Nephron (organoid): ENCODE data around the gene CCND1.

ENCODE experiments used
- H3K27ac Mint-ChIP-seq, 3 experiments: 2 replicates each; pipeline ENCODE4 v1.8.0; 2020; ENCODE audit warnings: mixed read lengths in 3 of 3, mild to moderate bottlenecking in 2 of 3, moderate library complexity in 1 of 3
- H3K27me3 Mint-ChIP-seq: 2 replicates; pipeline ENCODE4 v1.8.0; 2021; ENCODE audit warnings: low read depth, mild to moderate bottlenecking, moderate library complexity, mixed read lengths
- H3K36me3 Mint-ChIP-seq: 2 replicates; pipeline ENCODE4 v1.8.0; 2020; ENCODE audit warnings: low read depth, mixed read lengths
- H3K4me1 Mint-ChIP-seq: 2 replicates; pipeline ENCODE4 v1.8.0; 2020; ENCODE audit warnings: mixed read lengths
- H3K4me3 Mint-ChIP-seq, 3 experiments: 2 replicates each; pipeline ENCODE4 v1.8.0; 2020; ENCODE audit warnings: mild to moderate bottlenecking in 3 of 3, mixed read lengths in 3 of 3, moderate library complexity in 2 of 3
- H3K9me3 Mint-ChIP-seq: 2 replicates; pipeline ENCODE4 v1.8.0; 2020; ENCODE audit warnings: mixed read lengths
- CTCF ChIP-seq, 3 experiments: fragments of 200-600 bp; sonication (generic); IDR thresholded peaks; one replicate each; pipeline ENCODE4 v1.5.0; 2021; ENCODE audit warnings: antibody characterized with exemption in 3 of 3; ENCODE audit not compliant: unreplicated experiment in 3 of 3

Gene CCND1

GRCh38 chr11:69647761-69648497 lies 7.0 kb downstream of the CCND1 start:
- no peak for TF ChIP-seq CTCF (IDR thresholded peaks at IDR 0.05; ENCODE audit: unreplicated experiment in 3 of 3)
- H3K4me3 Mint-ChIP-seq, result no peak overlapping the region
- H3K27me3 Mint-ChIP-seq, result peaks cover 7% of the 10 kb centered on the region
- no peaks in the 10 kb centered on the region for H3K9me3 Mint-ChIP-seq
- H3K36me3 Mint-ChIP-seq, result peaks cover 27% of the 10 kb centered on the region
- H3K27ac Mint-ChIP-seq, result no peak overlapping the region
- H3K4me1 Mint-ChIP-seq, result peaks cover 8% of the 10 kb centered on the region

GRCh38 chr11:69648679-69649575 lies 8.0 kb downstream of the CCND1 start:
- Mint-ChIP-seq H3K4me3 (no peak overlapping the region), H3K27me3 (peaks cover 3% of the 10 kb centered on the region), H3K9me3 (no peaks in the 10 kb centered on the region), H3K27ac (no peak overlapping the region), H3K4me1 (peaks cover 4% of the 10 kb centered on the region), H3K36me3 (peaks cover 30% of the 10 kb centered on the region)
- TF ChIP-seq CTCF (IDR thresholded peaks at IDR 0.05; ENCODE audit: unreplicated experiment in 3 of 3), result no peak

- Mint-ChIP-seq H3K4me1 (no peaks in the 10 kb centered on the region), H3K27ac (no peak overlapping the region), H3K9me3 (no peaks in the 10 kb centered on the region), H3K36me3 (peaks cover 27% of the 10 kb centered on the region), H3K4me3 (no peak overlapping the region), H3K27me3 (no peaks in the 10 kb centered on the region)
- no peak for TF ChIP-seq CTCF (IDR thresholded peaks at IDR 0.05; ENCODE audit: unreplicated experiment in 3 of 3)
Observed at GRCh38 chr11:69649576-69649900, 8.6 kb downstream of the CCND1 start.

GRCh38 chr11:69650081-69650831 lies 9.3 kb downstream of the CCND1 start:
- H3K36me3 Mint-ChIP-seq, result peaks cover 27% of the 10 kb centered on the region
- H3K4me1 Mint-ChIP-seq, result no peaks in the 10 kb centered on the region
- no peak for TF ChIP-seq CTCF (IDR thresholded peaks at IDR 0.05; ENCODE audit: unreplicated experiment in 3 of 3)
- H3K27ac Mint-ChIP-seq, result no peak overlapping the region
- no peaks in the 10 kb centered on the region for H3K9me3 Mint-ChIP-seq
- no peak overlapping the region for H3K4me3 Mint-ChIP-seq
- H3K27me3 Mint-ChIP-seq, result no peaks in the 10 kb centered on the region

- TF ChIP-seq CTCF (IDR thresholded peaks at IDR 0.05; ENCODE audit: unreplicated experiment in 3 of 3), result no peak
- H3K36me3 Mint-ChIP-seq, result peaks cover 27% of the 10 kb centered on the region
- no peaks in the 10 kb centered on the region for H3K9me3 Mint-ChIP-seq
- H3K27me3 Mint-ChIP-seq, result no peaks in the 10 kb centered on the region
- no peak overlapping the region for H3K4me3 Mint-ChIP-seq
- H3K4me1 Mint-ChIP-seq, result no peaks in the 10 kb centered on the region
- H3K27ac Mint-ChIP-seq, result no peak overlapping the region
Observed at GRCh38 chr11:69650832-69651344, 9.9 kb downstream of the CCND1 start.
